NCI-H1417 treated with DMSO at 0.1 percent for 48 hours (cell line): Measurements from ENCODE around the gene WHAMM.
"Not testable (repeated sequence)": the region's sequence is repeated elsewhere in the genome, so short reads cannot be mapped to it uniquely, and the experiment has no call there.

Source experiments
- DNase-seq: peaks from one replicate; lab custom pipeline; 2025; lab: John Stamatoyannopoulos, UW

The WHAMM gene

DNA sequence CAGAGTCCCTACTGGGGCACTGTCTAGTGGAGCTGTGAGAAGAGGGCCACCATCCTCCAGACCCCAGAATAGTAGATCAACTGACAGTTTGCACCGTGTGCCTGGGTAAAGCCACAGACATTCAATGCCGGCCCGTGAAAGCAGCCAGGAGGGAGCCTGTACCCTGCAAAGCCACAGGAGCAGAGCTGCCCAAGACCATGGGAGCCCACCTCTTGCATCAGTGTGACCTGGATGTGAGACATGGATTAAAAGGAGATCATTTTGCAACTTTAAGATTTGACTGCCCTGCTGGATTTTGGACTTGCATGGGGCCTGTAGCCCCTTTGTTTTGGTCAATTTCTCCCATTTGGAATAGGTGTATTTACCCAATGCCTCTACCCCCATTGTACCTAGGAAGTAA is 56.6 kb downstream of the WHAMM start:
- DNase-seq: not testable (repeated sequence)

DNA sequence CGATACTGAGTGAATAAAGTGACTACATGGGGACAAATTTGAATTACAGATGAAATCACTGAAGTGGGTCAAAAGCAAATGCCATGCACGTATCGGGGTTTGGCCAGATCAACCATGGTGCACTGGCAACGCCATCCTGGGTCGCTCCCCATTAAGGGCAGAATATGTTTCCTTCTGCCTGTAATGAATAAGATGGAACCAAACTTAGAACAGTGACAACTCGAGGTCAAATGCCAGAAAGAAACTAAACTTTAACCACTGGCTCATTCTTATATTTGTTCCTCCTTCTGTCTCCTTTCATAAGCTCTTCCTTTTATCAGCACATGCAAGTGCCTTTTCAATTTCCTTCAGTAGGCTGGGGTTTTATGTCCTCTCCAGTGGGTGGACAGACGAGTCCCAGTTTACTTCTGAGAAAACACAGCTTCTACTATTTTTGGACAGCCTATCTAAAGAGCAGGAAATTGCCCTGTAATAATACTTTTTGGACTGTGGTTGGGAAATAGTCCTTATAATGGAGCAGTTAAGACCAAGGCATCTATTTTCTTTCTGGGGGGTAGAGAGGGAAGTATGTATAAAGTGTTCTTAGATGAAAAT is 61.4 kb downstream of the WHAMM start:
- DNase-seq: no peak

DNA sequence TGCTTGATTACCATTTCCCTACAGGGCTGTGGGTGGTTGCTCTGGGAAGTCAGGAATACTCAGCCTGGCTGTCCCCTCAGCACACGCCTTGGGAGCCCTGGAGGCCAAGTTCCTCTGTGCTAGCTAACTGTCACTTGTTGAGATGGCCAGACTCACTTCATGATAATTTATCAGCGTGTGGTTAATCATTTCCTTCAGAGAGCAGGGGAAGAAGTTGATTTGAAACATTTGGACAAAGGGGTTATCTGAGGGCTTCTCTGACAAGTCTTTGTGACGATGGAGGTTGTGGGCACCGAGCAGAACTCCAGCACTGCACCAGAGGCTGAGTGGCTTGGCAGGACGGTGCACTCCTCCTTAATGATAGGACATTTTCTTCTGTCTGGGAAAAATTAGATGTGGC is 61.9 kb downstream of the WHAMM start:
- DNase-seq: no peak

DNA sequence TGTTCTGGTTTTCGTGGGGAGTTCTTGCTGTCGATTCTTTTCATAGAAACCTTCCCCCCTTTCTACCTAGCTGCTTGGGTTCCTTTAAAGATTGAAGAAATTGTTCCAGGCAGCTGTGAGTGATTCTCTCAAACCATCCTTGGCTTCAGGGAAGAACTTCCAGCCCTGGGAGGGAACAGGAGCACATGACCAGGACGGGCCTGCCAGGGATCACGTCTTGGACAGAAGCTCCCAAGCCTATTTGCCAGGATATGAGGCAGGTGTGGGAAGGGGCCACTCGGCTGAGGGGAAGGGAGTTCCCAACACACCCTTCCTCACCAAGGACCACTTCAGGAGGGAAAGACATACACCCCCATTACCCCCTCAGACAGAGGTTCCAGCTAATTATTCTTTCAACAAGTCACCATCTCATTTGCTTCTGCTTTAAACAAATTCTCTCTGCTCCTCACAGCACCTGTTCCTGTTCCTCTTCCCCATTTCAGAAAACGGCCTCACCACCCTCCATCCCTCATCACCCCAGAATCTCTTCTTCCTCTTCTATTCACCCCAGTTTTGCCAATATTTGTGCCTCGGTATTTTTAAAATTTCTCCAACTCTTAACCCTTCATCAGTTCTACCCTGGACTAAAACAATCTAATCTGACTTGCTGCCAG is 62.5 kb downstream of the WHAMM start:
- no peak for DNase-seq

DNA sequence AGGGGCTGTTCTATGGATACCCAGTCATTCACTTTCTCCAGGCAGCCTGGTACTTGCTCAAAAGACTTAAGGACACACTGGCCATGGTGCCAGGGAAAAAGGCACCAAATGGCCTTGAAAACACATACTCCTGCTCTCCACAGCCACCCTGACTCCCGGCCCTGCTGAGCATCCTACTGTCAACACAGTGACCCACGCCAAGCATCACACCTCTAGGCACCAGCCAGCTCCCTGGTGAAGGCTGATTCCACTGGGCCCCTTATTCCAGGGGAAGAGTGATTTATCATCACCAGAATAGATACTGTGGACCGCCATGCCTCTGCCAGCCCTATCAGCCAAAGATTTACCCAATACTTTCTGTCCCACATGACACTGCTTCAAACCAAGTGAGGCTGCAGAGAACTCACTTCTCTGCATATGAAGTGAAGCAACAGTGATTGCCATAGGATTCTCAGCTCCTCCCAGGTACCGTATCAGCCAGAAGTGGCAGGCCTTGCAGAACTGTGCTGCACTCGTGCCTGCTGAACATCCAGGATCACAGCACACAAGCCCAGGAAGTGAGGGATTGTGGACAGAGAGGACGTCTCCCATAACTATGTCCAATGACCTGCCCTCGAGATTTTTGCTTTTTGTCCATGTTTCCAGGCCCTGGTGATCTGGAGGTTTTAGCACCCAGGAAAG is 63.7 kb downstream of the WHAMM start:
- DNase-seq: no peak

DNA sequence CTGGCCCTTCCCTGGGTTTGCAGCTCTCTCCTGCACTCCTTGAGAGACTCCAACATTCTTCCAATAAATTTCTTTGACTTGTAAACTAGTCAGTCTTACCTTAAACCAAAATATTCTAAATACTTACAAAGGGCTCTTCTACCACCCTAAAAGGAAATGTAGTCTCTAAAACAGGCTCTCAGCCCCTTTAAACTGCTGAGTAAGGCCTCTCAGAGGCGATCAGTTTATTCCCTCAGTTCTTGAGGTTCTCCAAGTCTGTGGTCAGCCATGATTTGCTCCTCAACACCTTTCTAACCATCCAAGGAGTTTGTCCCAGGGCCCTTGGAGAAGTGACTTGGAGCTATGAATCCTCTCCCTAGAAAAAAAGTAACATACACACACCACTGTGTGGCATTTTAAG is 64.8 kb downstream of the WHAMM start:
- no peak for DNase-seq

DNA sequence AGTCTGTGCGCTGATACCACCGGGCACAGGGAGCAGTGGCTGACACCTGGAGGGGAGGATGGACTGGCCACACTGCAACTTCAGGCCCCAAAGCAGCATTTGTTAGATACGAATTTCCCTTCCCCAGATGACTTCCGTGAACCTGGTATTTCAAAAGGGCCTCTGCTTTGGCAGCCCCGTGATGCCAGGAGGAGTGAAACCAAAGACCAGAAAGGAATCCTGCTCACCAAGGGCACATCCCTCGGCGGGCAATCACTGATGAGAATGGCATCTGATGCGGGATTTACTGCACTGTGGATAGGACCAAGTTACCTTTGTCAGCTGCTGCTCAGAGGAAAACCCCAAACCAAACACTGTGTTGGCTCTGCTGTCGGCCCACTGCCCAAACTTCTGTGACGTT is 65.5 kb downstream of the WHAMM start:
- no peak for DNase-seq

DNA sequence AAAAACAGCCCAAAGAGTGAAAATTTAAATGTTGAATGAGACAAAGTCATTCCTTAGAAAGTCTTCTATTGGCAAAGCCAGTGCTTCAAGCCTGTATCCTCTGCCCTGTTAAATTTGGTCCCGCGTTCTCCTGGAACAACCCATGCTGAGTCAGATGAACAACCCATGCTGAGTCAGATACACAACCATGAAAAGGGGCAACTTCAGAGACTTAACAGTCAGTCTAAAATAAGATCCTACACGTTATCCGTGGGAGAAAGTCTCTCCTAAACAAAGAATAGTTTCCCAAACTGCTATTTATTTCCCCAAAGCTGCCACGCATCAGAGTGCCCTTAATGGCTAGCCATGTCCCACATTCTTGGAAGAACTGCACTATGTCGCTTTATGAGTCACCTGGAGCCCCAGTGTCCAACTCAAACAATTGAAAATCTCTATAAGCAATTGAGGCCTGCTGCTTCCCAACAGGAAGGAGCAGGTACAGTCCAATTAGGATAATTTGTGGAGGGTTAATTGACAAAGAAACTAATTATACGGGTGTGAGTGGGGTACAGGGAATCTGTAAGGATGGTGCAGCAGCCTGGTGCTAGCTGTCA is 66.1 kb downstream of the WHAMM start:
- no peak for DNase-seq

DNA sequence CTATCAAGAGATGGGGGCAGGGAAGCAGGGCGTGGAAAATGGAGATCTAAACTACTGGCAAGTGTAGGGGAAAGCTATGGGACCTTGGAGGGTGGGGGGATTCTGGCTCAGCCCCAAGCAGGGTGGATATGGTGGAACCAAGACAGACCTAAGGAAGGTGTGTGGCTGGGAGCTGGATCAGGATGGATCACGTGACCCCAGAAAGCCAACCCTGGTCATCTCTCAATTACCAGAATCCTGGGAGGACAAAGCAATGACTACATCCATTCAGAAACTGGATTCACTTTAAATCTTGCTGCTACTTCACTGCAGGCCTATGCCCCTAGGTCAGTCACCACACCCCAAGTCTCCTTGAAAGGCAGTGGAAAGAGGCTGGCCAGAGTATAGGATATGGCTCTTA is 68.4 kb downstream of the WHAMM start:
- no peak for DNase-seq

DNA sequence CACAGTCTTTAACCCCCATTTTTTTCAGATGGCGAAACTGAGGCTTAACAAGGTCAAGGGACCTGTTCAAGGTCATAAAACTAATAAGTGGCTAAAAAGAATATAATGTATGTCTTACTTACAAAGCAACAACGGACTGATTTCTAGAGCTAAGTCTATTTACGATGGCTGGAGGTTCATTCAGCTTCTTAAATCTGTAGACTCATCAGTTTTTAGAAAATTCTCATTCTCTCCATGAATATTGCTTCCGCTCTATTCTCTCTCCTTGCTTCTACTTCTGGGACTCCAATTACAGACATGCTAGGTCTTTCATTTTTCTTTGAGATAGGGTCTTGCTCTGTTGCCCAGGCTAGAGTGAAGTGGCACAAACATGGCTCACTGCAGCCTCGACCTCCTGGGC is 68.9 kb downstream of the WHAMM start:
- no peak for DNase-seq

DNA sequence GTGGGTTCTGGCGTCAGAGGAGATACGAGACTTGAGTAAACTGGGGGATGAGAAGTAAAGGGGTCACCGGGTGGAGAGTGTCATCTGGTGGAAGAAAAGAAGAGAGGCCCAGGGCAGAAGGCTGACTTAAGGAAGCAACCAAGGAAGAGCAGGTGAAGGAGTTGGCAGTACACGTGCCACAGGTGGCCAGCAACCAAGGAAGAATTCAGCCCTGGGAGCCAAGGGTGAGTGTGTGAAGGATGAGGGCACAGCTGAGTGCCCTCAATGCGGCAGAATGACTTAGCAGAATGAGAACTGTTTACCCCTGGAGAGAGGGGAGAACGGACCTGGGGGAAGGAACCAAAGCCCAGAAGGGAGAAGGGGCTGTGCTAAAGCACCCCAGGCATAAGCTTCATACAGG is 71.3 kb downstream of the WHAMM start:
- DNase-seq: no peak

DNA sequence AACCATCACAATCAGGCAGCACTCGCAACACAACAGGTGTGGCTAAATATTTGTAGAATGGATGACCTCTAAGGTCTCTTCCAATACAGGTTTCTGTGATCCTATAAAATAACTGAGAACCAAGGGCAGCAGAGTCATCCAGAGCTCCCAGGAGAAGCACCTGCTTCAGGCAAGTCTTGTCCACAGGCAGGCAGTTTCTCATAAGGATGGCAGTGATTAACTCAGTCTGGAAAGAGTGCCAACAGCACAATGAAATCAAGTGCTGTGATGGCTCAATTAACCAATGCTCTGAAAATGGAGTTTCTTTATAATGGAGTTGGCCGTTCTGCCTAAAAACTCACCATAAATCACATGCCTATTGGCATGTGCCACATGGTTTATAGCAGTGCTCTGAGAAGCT is 72.3 kb downstream of the WHAMM start:
- no peak for DNase-seq

DNA sequence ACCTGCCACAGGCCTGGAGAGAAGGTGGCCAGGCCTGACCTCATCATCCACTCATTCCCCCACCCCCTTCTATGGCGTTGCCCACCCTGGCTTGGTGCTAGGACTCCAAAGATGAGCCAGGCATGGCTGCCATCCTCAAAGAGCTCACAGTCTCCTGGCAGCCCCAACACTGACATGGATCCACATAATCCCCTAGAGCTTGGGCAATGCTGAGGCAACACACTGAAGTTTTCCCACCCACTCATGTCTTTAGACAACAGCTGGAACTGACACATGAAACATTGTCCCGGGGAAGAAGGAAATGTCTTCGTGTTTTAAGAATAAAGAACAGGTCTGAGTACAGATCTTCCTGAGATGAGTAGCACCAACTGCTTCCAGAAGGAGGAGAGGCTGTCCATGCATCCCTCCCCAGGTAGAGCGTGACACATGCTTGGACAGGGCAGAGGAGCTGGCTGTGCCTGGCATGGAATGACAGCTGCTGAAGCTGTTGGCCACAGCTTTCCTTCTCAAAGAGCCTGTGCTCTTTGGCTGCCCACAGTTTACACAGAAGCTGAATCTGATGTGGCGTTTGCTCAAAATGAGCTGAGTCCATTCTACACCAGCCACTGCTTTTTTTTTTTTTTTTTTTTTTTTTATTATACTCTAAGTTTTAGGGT is 73.0 kb downstream of the WHAMM start:
- no peak for DNase-seq
